HG03196 (cell line): ENCODE results near the gene OSBPL2.

Source experiments
- ATAC-seq: cut with Tn5 transposase; IDR thresholded peaks from one replicate; pipeline ENCODE4 v1.9.1; 2021; ENCODE audit not compliant: unreplicated experiment

OSBPL2 gene

DNA sequence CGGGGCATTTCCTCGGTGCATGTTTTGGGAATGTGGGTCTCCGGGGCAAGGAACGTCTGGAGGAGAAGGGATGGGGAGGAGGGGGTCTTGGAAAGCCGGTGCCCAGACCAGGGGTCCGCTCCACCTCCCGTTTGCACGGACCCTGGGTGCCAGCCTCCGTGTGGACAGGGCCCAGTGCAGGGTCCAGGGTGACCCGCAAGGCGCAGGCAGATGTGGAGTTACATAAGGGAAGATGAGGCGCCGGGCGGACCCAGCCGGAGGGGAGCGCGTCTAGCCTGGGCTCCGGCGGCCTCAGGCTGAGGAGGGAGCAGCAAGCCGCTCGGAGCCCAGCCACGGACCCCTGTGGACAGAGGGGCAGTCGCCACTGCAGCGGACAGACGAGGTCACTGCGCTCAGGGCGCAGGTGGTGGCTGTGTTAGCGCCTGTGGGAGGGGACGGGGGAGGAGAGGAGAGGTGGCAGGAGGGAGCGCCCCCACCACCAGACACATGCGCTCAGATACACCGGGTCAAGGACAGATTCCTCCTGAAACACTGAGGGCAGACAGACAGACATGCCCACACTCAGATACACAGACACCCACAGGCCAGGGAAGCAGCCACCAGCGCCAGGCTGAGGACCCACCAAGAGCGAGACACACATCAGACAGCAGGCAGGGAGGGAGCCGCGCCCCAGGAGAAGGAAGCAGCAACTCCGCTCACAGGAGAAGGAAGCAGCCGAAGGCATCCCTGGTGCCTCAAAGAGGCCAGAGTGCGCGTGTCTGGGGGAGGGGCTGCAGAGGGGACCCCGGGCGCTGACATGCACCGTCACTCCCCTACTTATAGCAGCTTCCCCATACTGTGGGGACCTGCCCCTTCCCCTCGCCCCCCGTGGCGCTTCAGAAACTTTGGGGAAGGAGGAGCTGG lies 17.4 kb upstream of the OSBPL2 start:
- no peak for ATAC-seq

GRCh38 chr20:62222266-62222850 lies 16.0 kb upstream of the OSBPL2 start:
- no peak for ATAC-seq

- ATAC-seq = no peak
These were observed 15.3 kb upstream of the OSBPL2 start for GRCh38 chr20:62222972-62223371.

DNA sequence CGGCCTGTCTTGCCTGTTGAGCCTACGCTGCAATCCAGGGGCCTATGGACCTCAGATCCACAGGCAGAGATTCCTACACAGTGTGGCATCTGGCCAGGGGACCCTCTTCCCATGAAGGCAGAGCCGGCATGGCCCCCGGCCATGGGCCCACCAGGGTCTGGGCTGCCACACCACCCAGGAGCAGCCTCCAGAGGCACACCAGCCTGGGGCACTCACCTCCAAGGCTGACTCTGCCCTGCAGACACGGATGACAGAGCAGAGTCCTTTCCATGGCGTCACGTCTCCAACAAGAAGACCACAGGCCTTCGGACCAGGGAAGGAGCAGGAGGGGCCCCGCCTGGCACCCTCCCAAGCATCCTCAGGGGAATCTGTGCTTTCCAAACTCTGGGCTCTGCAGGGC lies 14.8 kb upstream of the OSBPL2 start:
- ATAC-seq = no peak

DNA sequence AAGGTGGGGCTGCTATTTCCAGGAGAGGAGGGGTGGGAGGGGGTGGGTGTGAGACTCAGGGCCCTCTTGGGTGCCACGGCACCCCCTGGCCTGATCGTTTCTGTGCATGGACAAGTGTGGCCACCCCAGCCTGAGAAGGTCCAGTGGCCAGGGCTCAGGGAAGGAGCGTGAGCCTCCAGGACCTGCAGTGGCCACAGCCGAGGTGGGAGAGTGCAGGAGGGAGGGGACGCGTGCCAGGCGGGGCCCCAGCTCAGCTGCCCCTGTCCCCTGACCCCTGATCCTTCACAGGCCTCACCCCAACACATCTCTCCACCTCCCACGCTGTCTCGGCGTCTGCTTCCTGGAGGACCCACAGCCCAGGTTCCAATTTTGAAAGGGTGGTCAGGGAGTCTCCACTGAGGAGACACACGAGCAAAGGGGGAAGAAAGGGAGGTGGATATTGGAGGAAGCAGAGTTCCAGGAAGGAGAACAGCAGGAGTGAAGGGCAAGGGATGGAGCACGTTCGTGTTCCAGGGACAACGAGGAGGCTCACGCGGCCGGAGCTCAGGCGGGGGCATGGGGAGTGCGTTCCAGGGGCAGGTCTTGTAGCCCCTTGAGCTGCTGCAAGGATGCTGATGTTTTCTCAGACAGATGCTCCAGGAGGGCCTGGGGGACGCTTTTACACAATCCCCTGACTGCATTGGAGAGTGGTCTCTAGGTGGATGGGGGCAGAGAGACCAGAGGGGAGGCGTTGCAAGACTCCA lies 14.0 kb upstream of the OSBPL2 start:
- ATAC-seq = no peak

DNA sequence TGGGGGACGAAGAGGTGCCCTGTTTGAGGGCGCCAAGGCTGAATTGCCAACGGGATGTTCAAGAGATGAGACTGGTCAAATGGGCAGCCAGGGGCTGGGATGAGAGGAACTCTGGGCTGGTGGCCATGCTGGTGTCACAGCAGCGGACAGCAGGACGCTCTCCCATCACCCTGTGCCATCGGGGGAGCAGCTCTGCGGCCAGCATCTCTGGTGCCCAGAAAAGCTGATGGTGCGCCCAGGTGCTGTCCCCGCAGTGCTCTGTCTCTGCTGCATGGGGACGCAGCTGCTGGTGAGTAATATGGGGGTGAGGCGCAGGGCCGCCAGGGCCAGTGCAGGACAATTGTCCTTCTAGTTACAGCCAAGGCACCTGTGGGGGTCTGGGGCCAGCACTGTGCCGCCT lies 13.3 kb upstream of the OSBPL2 start:
- no peak for ATAC-seq

- no peak for ATAC-seq
These were observed 12.3 kb upstream of the OSBPL2 start for GRCh38 chr20:62225820-62226635.

- no peak for ATAC-seq
These were observed 11.4 kb upstream of the OSBPL2 start for GRCh38 chr20:62226707-62227590.

DNA sequence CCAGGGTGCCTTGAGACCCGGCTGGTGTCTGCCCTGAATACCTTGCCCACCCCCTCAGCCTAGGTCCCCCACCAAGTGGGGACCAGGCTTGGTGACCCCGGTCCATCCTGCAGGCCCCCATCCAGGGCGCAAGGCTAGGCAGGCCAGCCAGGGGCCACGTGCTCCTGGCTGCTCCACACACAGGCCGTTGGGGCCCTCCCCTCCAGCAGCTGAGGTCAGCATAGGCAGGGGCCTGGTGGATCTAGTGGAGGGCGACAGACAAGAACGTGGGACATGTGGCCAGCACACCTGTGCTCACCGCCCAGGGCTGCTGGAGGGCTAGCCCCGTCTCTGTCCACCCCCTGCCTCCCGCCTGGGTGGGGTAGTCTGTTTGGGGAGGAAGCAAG lies 10.7 kb upstream of the OSBPL2 start:
- no peak for ATAC-seq

- ATAC-seq = no peak
These were observed 10.1 kb upstream of the OSBPL2 start for GRCh38 chr20:62227977-62228958.

DNA sequence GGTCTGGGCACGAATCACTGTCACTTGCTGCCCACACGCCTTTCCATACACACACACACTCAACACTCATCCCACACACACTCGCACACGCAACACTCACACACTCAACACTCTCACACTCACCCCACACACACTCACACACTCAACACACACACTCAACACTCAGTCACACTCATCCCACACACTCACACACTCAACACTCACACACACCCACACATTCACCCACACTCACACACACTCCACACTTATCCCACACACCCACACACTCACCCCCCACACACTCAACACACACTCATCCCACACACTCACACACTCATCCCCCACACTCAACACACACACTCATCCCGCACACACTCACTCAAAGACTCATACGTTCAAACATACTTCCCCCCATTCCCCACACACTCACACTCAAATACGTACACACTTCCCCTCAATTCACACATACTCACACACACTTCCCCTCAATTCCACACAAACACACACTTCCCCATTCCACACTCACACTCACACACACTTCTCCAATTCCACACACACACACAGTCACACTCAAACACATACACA lies 9.3 kb upstream of the OSBPL2 start:
- ATAC-seq = no peak

DNA sequence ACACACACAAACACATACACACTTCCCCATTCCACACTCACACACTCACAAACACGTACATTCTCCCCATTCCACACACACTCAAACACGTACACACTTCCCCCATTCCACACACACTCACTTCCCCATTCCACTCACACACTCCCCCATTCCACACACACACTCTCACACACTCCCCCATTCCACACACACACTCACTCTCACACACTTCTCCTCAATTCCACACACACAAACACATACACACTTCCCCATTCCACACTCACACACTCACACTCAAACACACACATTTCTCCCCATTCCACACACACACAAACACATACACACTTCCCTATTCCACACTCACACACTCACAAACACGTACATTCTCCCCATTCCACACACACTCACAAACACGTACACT lies 8.7 kb upstream of the OSBPL2 start:
- no peak for ATAC-seq

- no peak for ATAC-seq
These were observed 8.0 kb upstream of the OSBPL2 start for GRCh38 chr20:62230276-62230675.

- ATAC-seq = no peak
These were observed 7.6 kb upstream of the OSBPL2 start for GRCh38 chr20:62230696-62231095.

- ATAC-seq = no peak
These were observed 7.0 kb upstream of the OSBPL2 start for GRCh38 chr20:62231292-62231691.

DNA sequence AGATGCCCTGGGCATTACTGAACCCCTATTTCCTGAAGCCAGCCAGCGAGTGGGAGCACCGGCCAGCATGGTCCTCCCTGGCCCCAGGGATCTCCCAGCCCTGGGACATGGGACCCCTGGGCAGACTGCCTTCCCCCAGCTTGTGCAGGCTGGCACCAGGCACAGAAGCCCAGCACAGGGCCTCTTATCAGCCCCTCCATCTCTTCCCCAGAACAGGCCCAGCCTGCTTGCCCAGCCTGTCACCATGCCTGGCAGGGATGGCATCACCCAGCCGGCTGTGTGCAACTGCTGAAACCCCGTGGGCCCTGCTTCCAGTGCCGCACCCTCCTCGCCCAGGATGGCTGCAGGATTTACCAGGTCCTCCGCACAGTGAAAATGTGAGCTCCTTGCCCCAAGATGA lies 6.1 kb upstream of the OSBPL2 start:
- no peak for ATAC-seq

DNA sequence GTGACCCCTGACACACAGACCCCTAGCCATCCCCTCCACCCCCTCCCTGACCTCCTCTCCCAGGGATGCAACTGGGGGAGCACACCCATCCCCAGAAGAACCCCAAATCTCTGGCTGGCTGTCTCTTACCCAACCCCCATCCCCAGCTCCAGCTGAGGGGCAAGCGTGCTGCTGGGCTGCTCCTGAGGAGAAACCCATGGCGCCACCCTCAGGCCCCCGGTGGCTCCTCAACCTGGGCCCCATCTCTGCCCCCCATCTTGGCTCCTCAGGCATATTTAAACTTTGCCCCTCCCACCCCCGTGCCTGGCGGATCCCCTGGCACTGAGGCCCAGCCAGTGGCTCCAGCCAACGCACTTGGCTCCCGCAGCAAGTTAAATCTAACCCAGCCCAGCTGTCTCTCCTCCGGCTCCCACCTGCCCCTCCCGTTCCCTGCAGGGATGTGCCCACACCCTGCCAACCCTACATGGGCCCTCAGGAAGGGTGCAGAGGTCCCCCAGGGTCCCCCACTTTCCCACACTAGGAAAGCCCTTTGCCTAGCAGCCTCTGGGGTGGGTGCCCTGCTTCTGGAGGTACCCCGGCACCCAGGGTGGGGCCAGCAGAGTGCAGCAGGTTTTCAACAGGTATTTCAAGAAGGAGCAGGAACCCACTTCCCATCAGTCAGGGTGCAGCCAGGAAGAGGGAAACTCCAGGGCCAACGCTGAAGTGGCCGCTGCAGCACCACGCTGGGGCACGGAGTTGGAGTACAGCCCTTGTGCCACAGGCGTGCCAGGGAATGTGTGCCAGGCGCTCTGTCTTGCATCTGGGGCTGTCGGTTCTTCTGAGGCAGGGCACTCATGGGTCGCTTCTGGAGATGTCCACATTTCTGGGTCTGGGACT lies 5.3 kb upstream of the OSBPL2 start:
- ATAC-seq = no peak

- no peak for ATAC-seq
These were observed 4.6 kb upstream of the OSBPL2 start for GRCh38 chr20:62233684-62234083.
